Measurements from ENCODE around the gene FLT3.
A peak's percentile ranks its signal among the peaks of the same experiment; 100 is the strongest.

The FLT3 gene

GRCh38 chr13:27961227-27962085, 138.9 kb downstream of the FLT3 start:
- H3K4me3 ChIP-seq (replicated peaks; ENCODE audit: low read depth, low read length), result no peak overlapping the region
- no peak for TF ChIP-seq CTCF (IDR thresholded peaks at IDR 0.05; ENCODE audit: insufficient read depth, low read length, poor library complexity, severe bottlenecking)
- H3K36me3 ChIP-seq (ENCODE audit: control insufficient read depth, insufficient read depth, low read length), result no peaks in the 10 kb centered on the region
- peaks cover 2% of the 10 kb centered on the region; the same call in 1 of the 2 replicates for H3K27me3 ChIP-seq (replicated peaks; ENCODE audit: control insufficient read depth, insufficient read depth, low read length)
- DNase-seq (ENCODE audit: extremely low read depth, insufficient read length), result no peak

DNA sequence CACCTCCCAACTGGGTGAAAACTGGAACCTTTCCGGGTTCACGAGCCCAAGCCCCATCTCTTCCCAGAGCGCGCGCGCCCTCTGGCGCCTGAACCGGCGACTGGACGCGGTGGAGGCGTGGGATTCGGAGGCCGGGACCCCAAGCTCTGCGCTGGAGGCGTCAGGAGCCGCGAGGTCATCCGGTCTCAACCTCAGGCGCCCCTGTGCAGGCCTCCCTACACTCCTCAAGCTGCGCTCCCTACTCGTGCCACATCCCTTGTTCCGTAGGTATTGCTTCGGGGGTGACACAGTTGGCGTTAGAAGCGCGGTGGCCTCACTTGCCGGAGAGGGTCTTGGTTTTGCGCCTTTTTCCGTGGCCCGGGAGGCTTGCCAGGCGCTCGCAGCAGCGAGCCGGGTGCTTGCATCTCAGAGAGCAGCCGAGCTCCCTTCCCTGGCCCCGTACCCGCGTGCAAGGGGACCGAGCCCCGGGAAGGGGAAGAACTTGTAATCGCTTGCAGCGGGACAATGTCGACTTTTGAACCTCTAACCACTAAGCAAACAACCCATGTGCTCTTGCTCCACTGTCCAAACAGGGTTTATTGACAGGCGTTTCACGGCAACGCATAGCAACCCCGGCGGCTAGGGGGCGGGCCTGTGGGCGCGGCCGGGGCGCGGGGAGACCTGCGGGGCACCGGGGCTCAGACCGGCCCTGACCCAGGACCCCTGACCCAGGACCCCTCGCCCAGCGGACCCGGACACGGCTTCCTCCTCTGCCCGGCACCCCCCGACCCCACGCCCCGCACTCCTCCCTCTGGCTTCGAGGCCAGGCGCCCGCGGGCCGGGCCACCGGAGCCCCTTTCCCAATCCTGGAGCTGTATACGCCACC, 139.8 kb downstream of the FLT3 start:
- H3K36me3 ChIP-seq (ENCODE audit: control insufficient read depth, insufficient read depth, low read length), result no peaks in the 10 kb centered on the region
- peak; percentile 47 for DNase-seq (ENCODE audit: extremely low read depth, insufficient read length)
- TF ChIP-seq CTCF (IDR thresholded peaks at IDR 0.05; ENCODE audit: insufficient read depth, low read length, poor library complexity, severe bottlenecking), result peak; percentile 42
- no peak overlapping the region; the same call in 1 of the 2 replicates for H3K4me3 ChIP-seq (replicated peaks; ENCODE audit: low read depth, low read length)
- H3K27me3 ChIP-seq (replicated peaks; ENCODE audit: control insufficient read depth, insufficient read depth, low read length), result peaks cover 2% of the 10 kb centered on the region; the same call in 1 of the 2 replicates

- H3K27me3 ChIP-seq (replicated peaks; ENCODE audit: control insufficient read depth, insufficient read depth, low read length), result no peaks in the 10 kb centered on the region; the same call in 1 of the 2 replicates
Measured at GRCh38 chr13:27959976-27960361, 140.4 kb downstream of the FLT3 start.

DNA sequence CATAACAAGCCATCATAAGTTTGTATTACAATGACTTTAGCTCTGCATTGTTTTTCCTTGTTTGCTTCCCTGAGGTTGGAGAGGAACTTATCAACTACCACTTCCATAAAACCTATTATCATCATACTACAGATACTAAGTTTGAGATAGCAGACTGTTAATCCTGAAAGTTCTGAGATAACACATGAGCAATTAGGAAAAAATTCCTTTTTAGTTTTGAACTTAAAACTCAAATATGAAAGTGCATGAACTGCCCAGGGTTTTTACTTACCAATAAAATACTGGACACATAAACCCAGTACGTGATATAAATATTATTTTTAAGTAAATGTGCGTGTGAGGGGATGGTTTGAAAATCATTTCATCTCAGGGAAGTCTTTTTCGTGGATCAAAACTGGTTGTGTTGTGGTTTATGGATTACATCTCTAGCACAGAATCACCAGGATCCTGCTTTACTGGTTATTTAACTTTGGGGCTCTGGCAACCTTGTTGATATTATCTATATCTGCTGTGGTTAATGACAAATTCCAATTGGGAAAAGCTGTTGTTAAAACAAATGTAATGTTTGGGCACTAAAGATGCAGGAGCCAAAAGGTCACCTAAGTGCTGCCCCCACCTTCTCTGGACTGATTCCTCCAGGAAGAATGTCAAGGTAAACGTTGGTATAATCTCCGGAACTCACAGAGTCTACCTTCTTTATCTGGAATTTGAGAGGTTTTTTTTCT, 143.6 kb downstream of the FLT3 start:
- H3K4me3 ChIP-seq (replicated peaks; ENCODE audit: low read depth, low read length), result no peak overlapping the region
- no peaks in the 10 kb centered on the region; the same call in 1 of the 2 replicates for H3K27me3 ChIP-seq (replicated peaks; ENCODE audit: control insufficient read depth, insufficient read depth, low read length)
- no peaks in the 10 kb centered on the region for H3K36me3 ChIP-seq (ENCODE audit: control insufficient read depth, insufficient read depth, low read length)
- TF ChIP-seq CTCF (IDR thresholded peaks at IDR 0.05; ENCODE audit: insufficient read depth, low read length, poor library complexity, severe bottlenecking), result no peak
- DNase-seq (ENCODE audit: extremely low read depth, insufficient read length), result no peak

More at GRCh38 chr13:27959976-27960361, 140.4 kb downstream of the FLT3 start:
- Histone ChIP-seq H3K36me3 (ENCODE audit: control insufficient read depth, insufficient read depth, low read length) (no peaks in the 10 kb centered on the region), H3K4me3 (replicated peaks; ENCODE audit: low read depth, low read length) (no peak overlapping the region)
- TF ChIP-seq CTCF (IDR thresholded peaks at IDR 0.05; ENCODE audit: insufficient read depth, low read length, poor library complexity, severe bottlenecking), result no peak
- no peak for DNase-seq (ENCODE audit: extremely low read depth, insufficient read length)

DNA sequence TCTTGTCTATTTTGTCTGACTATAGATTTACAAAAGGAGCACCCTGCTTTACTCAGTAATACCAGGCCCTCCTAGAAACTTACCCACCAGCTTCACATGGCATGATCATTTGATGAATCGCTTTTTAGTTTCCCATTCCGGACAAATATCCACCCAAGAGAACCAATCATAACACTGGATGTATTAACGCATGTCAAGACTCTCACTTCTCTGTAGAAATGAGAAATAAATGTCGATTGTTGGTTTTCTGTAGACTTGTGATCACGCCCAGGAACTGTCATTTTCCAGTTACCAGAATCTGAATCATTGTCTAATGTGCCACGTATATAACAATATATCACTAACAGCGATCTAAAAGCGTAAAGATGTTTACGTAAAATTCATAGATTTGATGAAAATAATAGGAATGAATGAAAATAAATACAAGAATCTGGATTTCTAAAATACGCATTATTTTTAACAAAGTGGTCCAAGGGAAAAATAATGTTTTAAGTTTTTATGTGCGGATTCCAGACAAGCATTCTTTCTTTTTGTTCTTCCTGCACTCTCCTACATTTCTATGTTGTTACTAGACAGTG, 145.3 kb downstream of the FLT3 start:
- Histone ChIP-seq H3K36me3 (ENCODE audit: control insufficient read depth, insufficient read depth, low read length) (no peaks in the 10 kb centered on the region), H3K4me3 (replicated peaks; ENCODE audit: low read depth, low read length) (no peak overlapping the region), H3K27me3 (replicated peaks; ENCODE audit: control insufficient read depth, insufficient read depth, low read length) (no peaks in the 10 kb centered on the region; the same call in 1 of the 2 replicates)
- TF ChIP-seq CTCF (IDR thresholded peaks at IDR 0.05; ENCODE audit: insufficient read depth, low read length, poor library complexity, severe bottlenecking), result no peak
- no peak for DNase-seq (ENCODE audit: extremely low read depth, insufficient read length)

Data from GM06990 (cell line).